OCI-LY1 (cell line): ENCODE data around the gene AGFG2.

ENCODE experiments used
- CTCF ChIP-seq: fragments of 200-600 bp; sonication (generic), shearing (Covaris generic); IDR thresholded peaks from 2 replicates; pipeline ENCODE4 v1.5.1; 2017; ENCODE audit warnings: mild to moderate bottlenecking, antibody characterized with exemption, low read length, moderate library complexity, mixed read lengths
- EZH2 ChIP-seq: fragments of 200-600 bp; sonication (generic), shearing (Covaris generic); IDR thresholded peaks from 2 replicates; pipeline ENCODE4 v1.8.0; 2017; ENCODE audit warnings: borderline replicate concordance, mixed run types, mild to moderate bottlenecking, antibody characterized with exemption, low read length, moderate library complexity, mixed read lengths

- no peak for TF ChIP-seq CTCF
- no peak for TF ChIP-seq EZH2
Observed at GRCh38 chr7:100576384-100576993, 37.5 kb downstream of the AGFG2 start.
